IMR-90 (cell line): Measurements from ENCODE around the gene ISCA1. TPM values are rescaled to one million over a fixed set of nuclear protein-coding genes. Genes with fewer than 3 reads are reported as not detected.
A peak's percentile ranks its signal among the peaks of the same experiment; 100 is the strongest.

Experiments
- ATAC-seq: fragments of 200-7000 bp; cut with Tn5 transposase; 2 replicates; pipeline ENCODE4 v1.9.1; 2020; ENCODE audit warnings: low read depth, mild to moderate bottlenecking, moderate library complexity
- BruUV-seq: library from RNA; stranded (reverse); fragments of 400-500 nt; replicated peaks from 2 replicates; lab custom pipeline; 2021; lab: Mats Ljungman, UMichigan
- CTCF ChIA-PET: fragments of 300-600 bp; formaldehyde crosslinking; extraction: SDS; loops from one replicate; lab custom pipeline; 2021; ENCODE audit warnings: antibody characterized with exemption; lab: Yijun Ruan, JAX
- POLR2A ChIA-PET: fragments of 300-600 bp; sonication (Branson Sonifier 250); formaldehyde crosslinking; loops from one replicate; lab custom pipeline; 2022; ENCODE audit warnings: antibody characterized with exemption; ENCODE audit not compliant: unreplicated experiment; lab: Charles Lee
- DNase-seq: peaks from one replicate; pipeline ENCODE4 v3.0.0; 2013
- H2AFZ ChIP-seq: replicated peaks from 2 replicates; pipeline ENCODE3; 2013; ENCODE audit warnings: low read length, mild to moderate bottlenecking; ENCODE audit not compliant: poor library complexity
- H2AK5ac ChIP-seq: 2 replicates; pipeline ENCODE4 v1.6.1; 2013; ENCODE audit warnings: low read depth, low read length, inconsistent platforms
- H2AK9ac ChIP-seq: replicated peaks from 2 replicates; pipeline ENCODE3; 2013; ENCODE audit warnings: mild to moderate bottlenecking, low read depth, low read length, moderate library complexity; ENCODE audit not compliant: poor library complexity
- H2BK120ac ChIP-seq: 2 replicates; pipeline ENCODE4 v1.6.1; 2013; ENCODE audit warnings: low read depth, low read length, inconsistent platforms
- H2BK15ac ChIP-seq: 3 replicates; pipeline ENCODE4 v1.6.1; 2013; ENCODE audit warnings: low read depth, low read length, inconsistent platforms
- H2BK20ac ChIP-seq: 2 replicates; pipeline ENCODE4 v1.6.1; 2013; ENCODE audit warnings: low read depth, mild to moderate bottlenecking, inconsistent platforms, low read length, moderate library complexity
- H2BK5ac ChIP-seq: 2 replicates; pipeline ENCODE4 v1.6.1; 2013; ENCODE audit warnings: mild to moderate bottlenecking, low read depth, low read length, inconsistent platforms; ENCODE audit not compliant: poor library complexity, severe bottlenecking
- H3K14ac ChIP-seq: replicated peaks from 2 replicates; pipeline ENCODE4 v1.6.1; 2013; ENCODE audit warnings: low read depth, low read length, inconsistent platforms
- H3K18ac ChIP-seq: 2 replicates; pipeline ENCODE4 v1.6.1; 2013; ENCODE audit warnings: low read depth, low read length, control low read depth
- H3K23ac ChIP-seq: 2 replicates; pipeline ENCODE4 v1.6.1; 2013; ENCODE audit warnings: low read depth, low read length, inconsistent platforms
- H3K27ac ChIP-seq: 2 replicates; pipeline ENCODE4 v1.5.1; 2013; ENCODE audit warnings: mild to moderate bottlenecking, control low read depth, low read length; ENCODE audit not compliant: insufficient read depth
- H3K27me3 ChIP-seq: 2 replicates; pipeline ENCODE4 v1.6.1; 2013; ENCODE audit warnings: low read length; ENCODE audit not compliant: control insufficient read depth, insufficient read depth
- H3K36me3 ChIP-seq: 2 replicates; pipeline ENCODE4 v1.6.1; 2013; ENCODE audit warnings: low read length, mixed read lengths; ENCODE audit not compliant: control insufficient read depth, insufficient read depth
- H3K4ac ChIP-seq: 2 replicates; pipeline ENCODE4 v1.6.1; 2013; ENCODE audit warnings: low read depth, low read length, inconsistent platforms
- H3K4me1 ChIP-seq: 2 replicates; pipeline ENCODE4 v1.6.1; 2013; ENCODE audit warnings: low read length, mixed read lengths; ENCODE audit not compliant: control insufficient read depth, insufficient read depth
- H3K4me2 ChIP-seq: 2 replicates; pipeline ENCODE4 v1.6.1; 2013; ENCODE audit warnings: low read depth, mild to moderate bottlenecking, control low read depth, low read length, moderate library complexity
- H3K4me3 ChIP-seq: 2 replicates; pipeline ENCODE4 v1.5.1; 2013; ENCODE audit warnings: low read depth, mild to moderate bottlenecking, control low read depth, low read length, moderate library complexity; ENCODE audit not compliant: insufficient read depth
- H3K56ac ChIP-seq: 2 replicates; pipeline ENCODE4 v1.6.1; 2013; ENCODE audit warnings: low read length, inconsistent platforms; ENCODE audit not compliant: insufficient read depth; ENCODE audit errors: extremely low read depth
- H3K79me1 ChIP-seq, 2 experiments: 2 replicates each; pipeline ENCODE4 v1.6.1; 2013; ENCODE audit warnings: low read length in 2 of 2, inconsistent platforms in 1 of 2, low read depth in 1 of 2
- H3K9ac ChIP-seq: 2 replicates; pipeline ENCODE4 v1.6.1; 2013; ENCODE audit warnings: low read depth, low read length, control low read depth
- H3K9me1 ChIP-seq: 2 replicates; pipeline ENCODE4 v1.6.1; 2013; ENCODE audit warnings: low read length, inconsistent platforms; ENCODE audit not compliant: insufficient read depth
- H3K9me3 ChIP-seq: 2 replicates; pipeline ENCODE4 v1.6.1; 2013; ENCODE audit warnings: low read length; ENCODE audit not compliant: control insufficient read depth, insufficient read depth
- H4K20me1 ChIP-seq: 2 replicates; pipeline ENCODE4 v1.6.1; 2013; ENCODE audit warnings: low read length, inconsistent platforms; ENCODE audit not compliant: insufficient read depth
- H4K5ac ChIP-seq: 2 replicates; pipeline ENCODE4 v1.6.1; 2013; ENCODE audit warnings: mild to moderate bottlenecking, low read depth, low read length, control low read depth
- H4K8ac ChIP-seq, 2 experiments: 2 replicates each; pipeline ENCODE4 v1.6.1; 2013; ENCODE audit warnings: low read depth in 2 of 2, low read length in 2 of 2, control low read depth in 1 of 2, inconsistent platforms in 1 of 2
- H4K91ac ChIP-seq: 2 replicates; pipeline ENCODE4 v1.6.1; 2013; ENCODE audit warnings: low read depth, low read length, inconsistent platforms; ENCODE audit not compliant: insufficient read depth
- BHLHE40 ChIP-seq: fragments of 150-350 bp; IDR thresholded peaks from 2 replicates; pipeline ENCODE4 v1.6.1; 2016; ENCODE audit warnings: mild to moderate bottlenecking, low read depth, low read length
- CEBPB ChIP-seq: IDR thresholded peaks from 2 replicates; pipeline ENCODE4 v1.6.1; 2012; ENCODE audit warnings: low read depth, low read length, improper control_type of control experiment
- CHD1 ChIP-seq: IDR thresholded peaks from 2 replicates; pipeline ENCODE4 v1.6.1; 2012; ENCODE audit warnings: low read depth, low read length, improper control_type of control experiment
- FOS ChIP-seq: fragments of 150-350 bp; IDR thresholded peaks from 2 replicates; pipeline ENCODE4 v1.6.1; 2016; ENCODE audit warnings: low read depth, low read length
- MAFK ChIP-seq: IDR thresholded peaks from 2 replicates; pipeline ENCODE4 v1.6.1; 2012; ENCODE audit warnings: low read depth, low read length, improper control_type of control experiment
- MAZ ChIP-seq: IDR thresholded peaks from 2 replicates; pipeline ENCODE4 v1.6.1; 2012; ENCODE audit warnings: low read depth, mild to moderate bottlenecking, low read length, improper control_type of control experiment, moderate library complexity, borderline replicate concordance
- MXI1 ChIP-seq: IDR thresholded peaks from 2 replicates; pipeline ENCODE4 v1.6.1; 2012; ENCODE audit warnings: low read depth, mild to moderate bottlenecking, low read length, moderate library complexity, borderline replicate concordance
- NFE2L2 ChIP-seq: fragments of 150-350 bp; IDR thresholded peaks from 2 replicates; pipeline ENCODE4 v1.6.1; 2016; ENCODE audit warnings: low read depth, mild to moderate bottlenecking, low read length
- POLR2A ChIP-seq: IDR thresholded peaks from 2 replicates; pipeline ENCODE4 v1.6.1; 2012; ENCODE audit warnings: mild to moderate bottlenecking, low read depth, low read length
- RAD21 ChIP-seq: IDR thresholded peaks from 2 replicates; pipeline ENCODE4 v1.6.1; 2012; ENCODE audit warnings: low read length, improper control_type of control experiment
- RCOR1 ChIP-seq: IDR thresholded peaks from 2 replicates; pipeline ENCODE4 v1.6.1; 2012; ENCODE audit warnings: mild to moderate bottlenecking, low read length, improper control_type of control experiment; ENCODE audit not compliant: insufficient replicate concordance
- SMC3 ChIP-seq: fragments of 150-350 bp; IDR thresholded peaks from 2 replicates; pipeline ENCODE4 v1.6.1; 2016; ENCODE audit warnings: low read depth, mild to moderate bottlenecking, antibody characterized with exemption, low read length, moderate library complexity
- WGBS, 2 experiments: methylation state at CpG; one replicate each; pipeline versions ENCODE4 v1.1.5 to v1.1.7; 2013; ENCODE audit warnings: missing lambda C conversion rate in 2 of 2; ENCODE audit not compliant: insufficient read length in 1 of 2; ENCODE audit errors: extremely low coverage in 2 of 2; 5-methylcytosine and 5-hydroxymethylcytosine counted together
- dilution Hi-C: fragments of 300-500 bp; cut with HindIII; formaldehyde crosslinking; loops from one replicate; pipeline ENCODE4 v1.14.3; 2018; ENCODE audit warnings: low sequenced_read_pairs; ENCODE audit not compliant: unreplicated experiment
- in situ Hi-C: fragments of 300-500 bp; cut with MboI; formaldehyde crosslinking; loops from 3 replicates; pipeline ENCODE4 v1.14.3; 2019; ENCODE audit warnings: low sequenced_read_pairs, inconsistent platforms, mixed read lengths
- intact Hi-C: fragments of 100-400 bp; cut with micrococcal nuclease; formaldehyde crosslinking; loops from 2 replicates; pipeline ENCODE4 v1.10.0; 2022
- polyA plus RNA-seq, 3 experiments: library from polyadenylated mRNA; depleted of rRNA; stranded (reverse); fragments of >200 nt; gene quantifications; 2 replicates each; pipeline ENCODE4 v1.2.3, GENCODE V29; 2012; ENCODE audit warnings: low replicate concordance in 1 of 3
- total RNA-seq: library from RNA; depleted of rRNA; stranded (reverse); fragments of >200 nt; gene quantifications from 2 replicates; pipeline ENCODE4 v1.2.3, GENCODE V29; 2012
- TF ChIP-seq, protein P1 (sequence below): fragments of 150-350 bp; IDR thresholded peaks from 2 replicates; pipeline ENCODE4 v1.6.1; 2016; ENCODE audit warnings: low read depth, mild to moderate bottlenecking, low read length, moderate library complexity, borderline replicate concordance
- TF ChIP-seq, protein P2 (sequence below): fragments of 150-350 bp; IDR thresholded peaks from 2 replicates; pipeline ENCODE4 v1.6.1; 2017; ENCODE audit warnings: mild to moderate bottlenecking, antibody characterized with exemption, low read length, low read depth
- TF ChIP-seq, protein P3 (sequence below): conservative IDR thresholded peaks from 2 replicates; pipeline ENCODE4 v1.5.1; 2012; ENCODE audit warnings: mild to moderate bottlenecking, low read depth, low read length, improper control_type of control experiment

Gene ISCA1
- total and polyA plus RNA-seq, 2 of the 4 experiments (the other 2 are of a cell fraction): 14.7 to 15.1 TPM

DNA sequence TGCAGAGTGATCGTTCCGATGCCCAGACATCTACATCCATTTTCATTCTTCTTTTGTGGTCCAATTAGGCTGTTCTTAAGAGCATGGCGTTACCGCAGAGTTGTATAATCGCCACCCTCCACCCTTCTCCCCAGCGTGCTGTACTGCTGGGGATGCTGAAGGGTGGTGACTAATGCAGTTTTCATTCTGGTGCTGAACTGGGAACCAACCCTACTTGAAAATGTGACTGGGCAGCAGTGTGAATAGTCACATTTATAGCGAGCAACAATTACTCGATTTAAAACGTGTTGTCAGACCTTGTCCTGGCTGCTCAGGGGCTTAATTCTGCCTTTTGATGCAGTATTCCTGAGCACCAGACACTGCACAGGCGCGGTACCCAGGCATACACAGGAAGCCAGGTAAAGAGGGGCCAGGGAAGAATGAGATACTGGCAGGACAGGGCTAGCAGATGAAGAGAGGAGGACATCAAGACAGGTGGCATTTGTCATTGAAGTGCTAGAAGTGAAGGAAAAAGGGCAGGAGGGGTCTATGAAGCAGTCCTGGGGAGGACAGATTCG, 719 bp upstream of the ISCA1 start:
- ATAC-seq (peak; percentile 60), DNase-seq (peak; percentile 88)
- dilution Hi-C loops: no loop called here
- H4K5ac ChIP-seq: peak overlapping the region; percentile 62
- no TSS peak for BruUV-seq
- peak overlapping the region; percentile 86 for H2BK5ac ChIP-seq
- H4K20me1 ChIP-seq: peaks cover 15% of the 10 kb centered on the region
- H4K8ac ChIP-seq: peak overlapping the region; percentile 1 to 39; a peak in 2 of 4 replicates
- peak overlapping the region; percentile 50 for H3K23ac ChIP-seq
- no peak overlapping the region for H2BK20ac ChIP-seq
- H3K36me3 ChIP-seq: peaks cover 3% of the 10 kb centered on the region
- H3K27me3 ChIP-seq: no peaks in the 10 kb centered on the region
- no peak overlapping the region for H2BK120ac ChIP-seq
- peaks cover 4% of the 10 kb centered on the region for H3K4me1 ChIP-seq
- ChIA-PET CTCF (no interaction called here), POLR2A (interaction anchor here (0.5 kb wide), 1 partner anchor 10 kb away, joined by 3 read pairs; no protein-coding TSS in a partner anchor)
- in situ Hi-C loops: no loop called here
- peak overlapping the region; percentile 41 for H2AK5ac ChIP-seq
- peak overlapping the region; percentile 92 for H3K4me3 ChIP-seq
- H3K4ac ChIP-seq: peak overlapping the region; percentile 63
- H3K9me1 ChIP-seq: peaks cover 10% of the 10 kb centered on the region
- H2AK9ac ChIP-seq: peak overlapping the region; percentile 79
- H3K4me2 ChIP-seq: peak overlapping the region; percentile 98
- H3K18ac ChIP-seq: peak overlapping the region; percentile 68
- 0 out of 2 replicates have a peak overlapping the region, but pooled peaks have one; percentile 2 for H4K91ac ChIP-seq
- WGBS, 2 experiments: 34% methylated on average over 4 of the region's 12 CpGs; no CpG with 5 or more reads in 1 of the 2 experiments
- H3K9me3 ChIP-seq: no peaks in the 10 kb centered on the region
- H3K9ac ChIP-seq: peak overlapping the region; percentile 71
- 0 out of 3 replicates have a peak overlapping the region, but pooled peaks have one; percentile 0 for H2BK15ac ChIP-seq
- peaks cover 19 to 31% of the 10 kb centered on the region in 2 experiments for H3K79me1 ChIP-seq
- intact Hi-C loops: loop anchor here (5.0 kb wide), 2 partner anchors 124 to 341 kb away; partner anchors contain the start of gene NAA35
- H3K14ac ChIP-seq: peak overlapping the region; percentile 23
- peak overlapping the region; percentile 92 for H2AFZ ChIP-seq
- peak overlapping the region; percentile 77 for H3K27ac ChIP-seq
- peak overlapping the region; percentile 28; the same call in 1 of the 2 replicates for H3K56ac ChIP-seq
- TF ChIP-seq POLR2A (no peak), RAD21 (no peak), MAFK (no peak), RCOR1 (peak; percentile 43), CHD1 (0 out of 2 replicates have a peak, but pooled peaks have one; percentile 3), MXI1 (no peak), MAZ (no peak), FOS (peak; percentile 51; the same call in 1 of the 2 replicates), NFE2L2 (no peak), CEBPB (no peak; the same call in 1 of the 2 replicates), BHLHE40 (peak; percentile 49), SMC3 (no peak)
- TF ChIP-seq, protein P1, sequence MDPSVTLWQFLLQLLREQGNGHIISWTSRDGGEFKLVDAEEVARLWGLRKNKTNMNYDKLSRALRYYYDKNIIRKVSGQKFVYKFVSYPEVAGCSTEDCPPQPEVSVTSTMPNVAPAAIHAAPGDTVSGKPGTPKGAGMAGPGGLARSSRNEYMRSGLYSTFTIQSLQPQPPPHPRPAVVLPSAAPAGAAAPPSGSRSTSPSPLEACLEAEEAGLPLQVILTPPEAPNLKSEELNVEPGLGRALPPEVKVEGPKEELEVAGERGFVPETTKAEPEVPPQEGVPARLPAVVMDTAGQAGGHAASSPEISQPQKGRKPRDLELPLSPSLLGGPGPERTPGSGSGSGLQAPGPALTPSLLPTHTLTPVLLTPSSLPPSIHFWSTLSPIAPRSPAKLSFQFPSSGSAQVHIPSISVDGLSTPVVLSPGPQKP: no peak
- TF ChIP-seq, protein P2, sequence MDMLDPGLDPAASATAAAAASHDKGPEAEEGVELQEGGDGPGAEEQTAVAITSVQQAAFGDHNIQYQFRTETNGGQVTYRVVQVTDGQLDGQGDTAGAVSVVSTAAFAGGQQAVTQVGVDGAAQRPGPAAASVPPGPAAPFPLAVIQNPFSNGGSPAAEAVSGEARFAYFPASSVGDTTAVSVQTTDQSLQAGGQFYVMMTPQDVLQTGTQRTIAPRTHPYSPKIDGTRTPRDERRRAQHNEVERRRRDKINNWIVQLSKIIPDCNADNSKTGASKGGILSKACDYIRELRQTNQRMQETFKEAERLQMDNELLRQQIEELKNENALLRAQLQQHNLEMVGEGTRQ: no peak
- TF ChIP-seq, protein P3, sequence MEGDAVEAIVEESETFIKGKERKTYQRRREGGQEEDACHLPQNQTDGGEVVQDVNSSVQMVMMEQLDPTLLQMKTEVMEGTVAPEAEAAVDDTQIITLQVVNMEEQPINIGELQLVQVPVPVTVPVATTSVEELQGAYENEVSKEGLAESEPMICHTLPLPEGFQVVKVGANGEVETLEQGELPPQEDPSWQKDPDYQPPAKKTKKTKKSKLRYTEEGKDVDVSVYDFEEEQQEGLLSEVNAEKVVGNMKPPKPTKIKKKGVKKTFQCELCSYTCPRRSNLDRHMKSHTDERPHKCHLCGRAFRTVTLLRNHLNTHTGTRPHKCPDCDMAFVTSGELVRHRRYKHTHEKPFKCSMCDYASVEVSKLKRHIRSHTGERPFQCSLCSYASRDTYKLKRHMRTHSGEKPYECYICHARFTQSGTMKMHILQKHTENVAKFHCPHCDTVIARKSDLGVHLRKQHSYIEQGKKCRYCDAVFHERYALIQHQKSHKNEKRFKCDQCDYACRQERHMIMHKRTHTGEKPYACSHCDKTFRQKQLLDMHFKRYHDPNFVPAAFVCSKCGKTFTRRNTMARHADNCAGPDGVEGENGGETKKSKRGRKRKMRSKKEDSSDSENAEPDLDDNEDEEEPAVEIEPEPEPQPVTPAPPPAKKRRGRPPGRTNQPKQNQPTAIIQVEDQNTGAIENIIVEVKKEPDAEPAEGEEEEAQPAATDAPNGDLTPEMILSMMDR: no peak
